AG10803 (cell line): Measurements from ENCODE around the gene KCTD4.

Experiments used
- DNase-seq: peaks from one replicate; pipeline ENCODE4 v3.0.0; 2010; ENCODE audit warnings: low read depth
- H3K4me3 ChIP-seq: 2 replicates; pipeline ENCODE4 v1.5.1; 2011; ENCODE audit warnings: mild to moderate bottlenecking, low read length, control low read depth
- TF ChIP-seq, protein P1 (sequence below): conservative IDR thresholded peaks from 2 replicates; pipeline ENCODE4 v1.5.1; 2011; ENCODE audit warnings: mild to moderate bottlenecking, low read length, control low read depth, inconsistent platforms

KCTD4 gene

DNA sequence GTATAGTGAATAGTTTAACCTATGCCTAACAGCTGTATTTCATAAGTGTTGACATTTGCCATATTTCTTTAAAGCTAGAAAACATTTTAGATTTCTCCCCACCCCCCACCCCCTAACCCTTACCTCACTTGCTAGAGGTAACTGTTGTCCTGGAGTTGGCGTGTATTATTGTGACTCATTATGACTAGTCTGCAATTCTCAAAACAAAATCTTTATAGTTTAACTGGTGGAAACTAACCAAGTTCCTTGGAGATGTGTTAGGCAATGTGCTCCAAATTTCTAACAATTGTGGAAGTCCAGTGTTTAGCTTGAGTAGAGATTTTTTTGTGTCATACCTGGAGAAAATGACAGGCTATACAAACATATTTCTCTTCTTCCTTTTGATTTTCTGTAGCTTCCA lies 38.0 kb downstream of the KCTD4 start:
- DNase-seq: peak; percentile 88
- TF ChIP-seq, protein P1, sequence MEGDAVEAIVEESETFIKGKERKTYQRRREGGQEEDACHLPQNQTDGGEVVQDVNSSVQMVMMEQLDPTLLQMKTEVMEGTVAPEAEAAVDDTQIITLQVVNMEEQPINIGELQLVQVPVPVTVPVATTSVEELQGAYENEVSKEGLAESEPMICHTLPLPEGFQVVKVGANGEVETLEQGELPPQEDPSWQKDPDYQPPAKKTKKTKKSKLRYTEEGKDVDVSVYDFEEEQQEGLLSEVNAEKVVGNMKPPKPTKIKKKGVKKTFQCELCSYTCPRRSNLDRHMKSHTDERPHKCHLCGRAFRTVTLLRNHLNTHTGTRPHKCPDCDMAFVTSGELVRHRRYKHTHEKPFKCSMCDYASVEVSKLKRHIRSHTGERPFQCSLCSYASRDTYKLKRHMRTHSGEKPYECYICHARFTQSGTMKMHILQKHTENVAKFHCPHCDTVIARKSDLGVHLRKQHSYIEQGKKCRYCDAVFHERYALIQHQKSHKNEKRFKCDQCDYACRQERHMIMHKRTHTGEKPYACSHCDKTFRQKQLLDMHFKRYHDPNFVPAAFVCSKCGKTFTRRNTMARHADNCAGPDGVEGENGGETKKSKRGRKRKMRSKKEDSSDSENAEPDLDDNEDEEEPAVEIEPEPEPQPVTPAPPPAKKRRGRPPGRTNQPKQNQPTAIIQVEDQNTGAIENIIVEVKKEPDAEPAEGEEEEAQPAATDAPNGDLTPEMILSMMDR: no peak
- H3K4me3 ChIP-seq: no peak overlapping the region

DNA sequence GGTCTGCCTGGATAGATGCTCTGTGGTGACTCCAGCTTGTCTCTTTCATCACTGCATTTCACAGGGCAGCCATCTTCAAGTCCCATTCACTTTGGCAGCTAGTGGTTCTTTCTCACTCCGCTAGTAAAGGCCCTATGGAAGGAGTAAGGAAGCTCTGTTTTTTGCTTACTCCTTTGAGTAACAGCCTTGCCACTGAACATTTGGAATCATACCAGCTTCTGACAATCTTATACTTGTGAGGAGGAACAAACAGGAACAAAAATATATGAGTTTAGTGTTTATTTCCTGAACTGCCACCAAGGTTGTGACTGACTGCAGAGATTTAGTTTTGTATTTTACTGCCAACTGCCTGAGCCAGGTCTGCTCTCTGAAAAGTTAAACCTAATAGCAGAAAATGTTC lies 38.7 kb downstream of the KCTD4 start:
- DNase-seq: peak; percentile 20
- no peak overlapping the region for H3K4me3 ChIP-seq
- TF ChIP-seq, protein P1: no peak

DNA sequence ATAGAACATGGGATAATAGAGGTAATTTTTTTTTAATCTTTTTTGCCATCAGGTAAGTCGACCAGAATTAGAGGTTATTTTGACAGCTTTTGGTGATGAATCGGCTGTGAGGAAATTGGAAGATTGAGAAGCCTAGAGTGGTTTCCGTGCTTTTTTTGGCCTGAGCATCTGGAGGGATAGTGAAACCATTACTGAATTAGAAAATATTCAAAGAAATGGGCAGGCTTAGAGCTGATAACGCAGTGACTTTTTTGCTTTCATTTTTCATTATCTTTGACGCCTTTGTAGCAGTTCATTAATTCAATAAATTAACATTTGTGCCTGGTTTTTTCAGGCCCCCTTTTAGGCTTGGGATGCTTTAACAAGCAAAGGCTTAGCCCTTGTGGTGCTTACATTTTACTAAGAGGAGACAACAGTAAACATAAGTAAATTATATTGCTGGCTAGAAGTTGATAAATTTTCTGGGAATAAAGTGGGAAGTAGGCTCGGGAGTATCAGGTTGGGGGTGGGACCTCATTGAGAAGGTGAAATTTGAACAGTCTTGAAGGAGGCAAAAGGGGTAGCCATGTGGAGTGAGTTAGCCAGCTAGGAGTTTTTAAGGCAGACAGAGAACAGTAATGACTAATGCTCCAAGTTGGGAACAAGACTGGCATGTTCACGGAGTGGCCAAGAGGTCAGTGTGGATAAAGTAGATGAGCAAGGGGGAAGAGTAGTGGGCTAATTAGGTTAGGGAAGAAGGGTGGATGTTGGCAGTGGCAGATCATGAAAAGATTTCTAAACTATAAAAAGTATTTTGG lies 44.1 kb downstream of the KCTD4 start:
- TF ChIP-seq, protein P1: no peak
- H3K4me3 ChIP-seq: no peak overlapping the region
- no peak for DNase-seq

DNA sequence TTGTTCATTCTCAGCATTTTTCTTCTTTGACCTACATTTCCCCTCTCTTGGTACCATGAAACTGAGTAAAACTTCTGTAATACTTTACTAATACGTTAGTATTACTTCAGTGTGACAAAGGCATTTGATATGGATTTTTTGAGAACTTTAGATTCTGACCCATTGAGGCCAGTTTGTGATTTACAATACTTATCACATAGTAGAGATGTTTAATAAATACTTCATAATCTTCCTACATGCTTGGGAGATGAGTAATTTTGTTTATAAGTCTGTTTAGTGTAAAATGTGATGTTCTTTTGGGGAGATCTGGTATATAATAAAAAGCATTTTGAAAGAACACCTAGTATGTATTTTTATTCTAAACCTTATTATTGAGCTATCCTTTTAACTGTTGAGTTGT lies 50.9 kb downstream of the KCTD4 start:
- peak; percentile 20 for DNase-seq
- TF ChIP-seq, protein P1: no peak
- no peak overlapping the region for H3K4me3 ChIP-seq

DNA sequence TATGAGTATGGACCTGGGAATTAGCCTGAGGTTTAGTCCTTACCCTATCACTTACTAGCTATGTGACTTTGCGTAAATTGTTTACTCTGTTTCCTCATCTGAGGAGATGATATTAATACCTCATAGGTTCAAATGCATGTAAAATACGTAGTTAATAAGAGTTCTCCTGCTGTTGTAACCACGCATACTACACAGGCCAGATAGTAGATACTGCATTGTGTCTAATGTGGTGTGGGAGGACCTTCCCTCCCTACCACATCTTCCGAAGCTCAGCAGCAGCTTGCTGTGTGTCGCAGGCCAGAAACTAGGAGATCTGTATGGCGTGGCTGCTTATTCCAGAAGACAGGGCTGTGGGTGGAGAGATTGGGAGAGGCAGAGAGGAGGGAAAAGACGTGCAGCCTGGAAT lies 57.5 kb downstream of the KCTD4 start:
- no peak overlapping the region for H3K4me3 ChIP-seq
- TF ChIP-seq, protein P1: no peak
- DNase-seq: no peak
